ENCODE data around the gene LIMS1. TPM values are rescaled to one million over a fixed set of nuclear protein-coding genes. Genes with fewer than 3 reads are reported as not detected.

LIMS1 gene
- total RNA-seq, 2 donors from 2014 or later = 82.9 to 90.4 TPM

GRCh38 chr2:108583903-108584520, 49.7 kb downstream of the LIMS1 start:
- no peak overlapping the region for H3K4me3 ChIP-seq
- WGBS = 72% methylated on average over 4 of the region's 4 CpGs
- H3K9me3 ChIP-seq = no peaks in the 10 kb centered on the region
- peak; percentile 70 for DNase-seq (ENCODE audit: low spot score)
- peaks cover 3% of the 10 kb centered on the region for H3K4me1 ChIP-seq (replicated peaks)
- TF ChIP-seq CTCF (IDR thresholded peaks at IDR 0.05) = peak; percentile 60 to 84 (median 80)
- no peak for TF ChIP-seq POLR2A (IDR thresholded peaks at IDR 0.05)
- peak; percentile 58 for TF ChIP-seq POLR2AphosphoS5 (IDR thresholded peaks at IDR 0.05)
- intact Hi-C loops (cut with DNase I) = loop anchor here (5.0 to 10.0 kb wide), 3 partner anchors 47 to 369 kb away; no protein-coding TSS in a partner anchor
- no peaks in the 10 kb centered on the region for H3K27me3 ChIP-seq (replicated peaks; ENCODE audit: insufficient read depth)
- no peak overlapping the region for H3K27ac ChIP-seq
- no peaks in the 10 kb centered on the region for H3K36me3 ChIP-seq

DNA sequence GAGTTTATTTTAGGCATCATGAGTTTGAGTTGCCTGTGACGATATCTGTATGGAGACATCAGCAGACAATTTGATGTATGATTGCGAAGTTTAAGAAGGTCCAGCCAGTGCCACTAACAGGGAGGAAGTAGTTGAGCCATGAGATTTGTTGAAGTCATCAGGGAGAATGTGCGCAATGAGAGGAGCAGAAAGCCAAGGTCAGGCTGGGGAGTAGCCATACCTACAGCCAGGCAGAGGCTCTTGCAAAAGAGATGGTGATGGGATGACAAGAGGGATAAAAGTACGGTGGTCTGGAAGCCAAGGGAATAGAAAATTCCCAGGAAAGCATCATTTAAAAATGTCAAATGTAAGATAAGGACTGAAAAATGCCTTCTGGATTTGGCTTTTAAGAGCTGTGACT, 51.2 kb downstream of the LIMS1 start:
- H3K27me3 ChIP-seq (replicated peaks; ENCODE audit: insufficient read depth) = no peaks in the 10 kb centered on the region
- no peaks in the 10 kb centered on the region for H3K9me3 ChIP-seq
- WGBS = 86% methylated on average over 4 of the region's 4 CpGs
- no peak for DNase-seq (ENCODE audit: low spot score)
- TF ChIP-seq POLR2AphosphoS5 (IDR thresholded peaks at IDR 0.05) = no peak
- TF ChIP-seq CTCF (IDR thresholded peaks at IDR 0.05) = no peak
- TF ChIP-seq POLR2A (IDR thresholded peaks at IDR 0.05) = no peak
- intact Hi-C loops (cut with DNase I) = loop anchor here (10.0 kb wide), 2 partner anchors 231 to 371 kb away; no protein-coding TSS in a partner anchor
- no peak overlapping the region for H3K4me3 ChIP-seq
- no peaks in the 10 kb centered on the region for H3K36me3 ChIP-seq
- peaks cover 3% of the 10 kb centered on the region for H3K4me1 ChIP-seq (replicated peaks)
- no peak overlapping the region for H3K27ac ChIP-seq

GRCh38 chr2:108586116-108586515, 51.8 kb downstream of the LIMS1 start:
- intact Hi-C loops (cut with DNase I) = loop anchor here (10.0 kb wide), 2 partner anchors 231 to 371 kb away; no protein-coding TSS in a partner anchor
- Histone ChIP-seq H3K27ac (peak overlapping the region in 1 of 2 donors; percentile 33), H3K9me3 (no peaks in the 10 kb centered on the region), H3K27me3 (replicated peaks; ENCODE audit: insufficient read depth) (no peaks in the 10 kb centered on the region), H3K4me3 (no peak overlapping the region), H3K36me3 (no peaks in the 10 kb centered on the region), H3K4me1 (replicated peaks) (peaks cover 3% of the 10 kb centered on the region)
- DNase-seq (ENCODE audit: low spot score) = no peak
- 80% methylated on average over 7 of the region's 7 CpGs for WGBS
- TF ChIP-seq POLR2A (IDR thresholded peaks at IDR 0.05) (no peak), CTCF (IDR thresholded peaks at IDR 0.05) (no peak), POLR2AphosphoS5 (IDR thresholded peaks at IDR 0.05) (no peak)

- H3K27ac ChIP-seq = peak overlapping the region; percentile 10 to 33
- no peaks in the 10 kb centered on the region for H3K9me3 ChIP-seq
- no peak overlapping the region for H3K4me3 ChIP-seq
- peaks cover 3% of the 10 kb centered on the region for H3K4me1 ChIP-seq (replicated peaks)
- WGBS = 33% methylated on average over 5 of the region's 5 CpGs
- no peaks in the 10 kb centered on the region for H3K36me3 ChIP-seq
- no peak for DNase-seq (ENCODE audit: low spot score)
- no peaks in the 10 kb centered on the region for H3K27me3 ChIP-seq (replicated peaks; ENCODE audit: insufficient read depth)
- intact Hi-C loops (cut with DNase I) = loop anchor here (10.0 kb wide), 2 partner anchors 232 to 372 kb away; no protein-coding TSS in a partner anchor
- TF ChIP-seq POLR2A (IDR thresholded peaks at IDR 0.05) = no peak
- no peak for TF ChIP-seq POLR2AphosphoS5 (IDR thresholded peaks at IDR 0.05)
- TF ChIP-seq CTCF (IDR thresholded peaks at IDR 0.05) = no peak
Observed at GRCh38 chr2:108586631-108587030, 52.4 kb downstream of the LIMS1 start.

DNA sequence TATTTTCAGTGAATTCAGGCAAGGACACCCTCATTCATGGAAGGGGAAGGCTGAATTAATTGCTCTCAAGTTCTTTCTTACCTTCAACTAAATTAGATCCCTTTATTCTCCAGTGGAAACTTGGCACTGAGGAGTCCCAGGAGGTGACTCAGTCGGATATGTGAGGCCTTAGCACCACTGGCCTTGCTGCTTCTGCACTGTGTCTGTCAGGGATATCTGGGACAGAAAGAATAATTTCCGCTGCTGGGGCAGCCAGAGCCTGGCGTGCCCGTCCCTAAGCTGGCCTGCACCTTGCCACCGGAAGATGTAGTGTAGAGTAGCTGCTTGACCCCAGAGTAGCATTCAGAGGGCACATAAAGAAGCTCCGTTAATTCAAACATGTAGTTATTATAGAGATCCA, 53.4 kb downstream of the LIMS1 start:
- no peak for TF ChIP-seq POLR2A (IDR thresholded peaks at IDR 0.05)
- no peak for TF ChIP-seq POLR2AphosphoS5 (IDR thresholded peaks at IDR 0.05)
- H3K36me3 ChIP-seq = no peaks in the 10 kb centered on the region
- DNase-seq (ENCODE audit: low spot score) = no peak
- H3K4me3 ChIP-seq = no peak overlapping the region
- H3K4me1 ChIP-seq (replicated peaks) = peaks cover 3% of the 10 kb centered on the region
- intact Hi-C loops (cut with DNase I) = loop anchor here (10.0 kb wide), 2 partner anchors 233 to 373 kb away; no protein-coding TSS in a partner anchor
- peak overlapping the region; percentile 10 to 33 for H3K27ac ChIP-seq
- no peaks in the 10 kb centered on the region for H3K9me3 ChIP-seq
- WGBS = 59% methylated on average over 6 of the region's 6 CpGs
- H3K27me3 ChIP-seq (replicated peaks; ENCODE audit: insufficient read depth) = no peaks in the 10 kb centered on the region

Data from prostate gland (tissue), 2 donors.